T-helper 22 cell (primary cell): Measurements from ENCODE around the gene BRAT1.

ENCODE experiments used
- DNase-seq: peaks from one replicate; pipeline ENCODE4 v3.0.0-alpha.2; 2020; ENCODE audit warnings: low read depth

The BRAT1 gene

DNA sequence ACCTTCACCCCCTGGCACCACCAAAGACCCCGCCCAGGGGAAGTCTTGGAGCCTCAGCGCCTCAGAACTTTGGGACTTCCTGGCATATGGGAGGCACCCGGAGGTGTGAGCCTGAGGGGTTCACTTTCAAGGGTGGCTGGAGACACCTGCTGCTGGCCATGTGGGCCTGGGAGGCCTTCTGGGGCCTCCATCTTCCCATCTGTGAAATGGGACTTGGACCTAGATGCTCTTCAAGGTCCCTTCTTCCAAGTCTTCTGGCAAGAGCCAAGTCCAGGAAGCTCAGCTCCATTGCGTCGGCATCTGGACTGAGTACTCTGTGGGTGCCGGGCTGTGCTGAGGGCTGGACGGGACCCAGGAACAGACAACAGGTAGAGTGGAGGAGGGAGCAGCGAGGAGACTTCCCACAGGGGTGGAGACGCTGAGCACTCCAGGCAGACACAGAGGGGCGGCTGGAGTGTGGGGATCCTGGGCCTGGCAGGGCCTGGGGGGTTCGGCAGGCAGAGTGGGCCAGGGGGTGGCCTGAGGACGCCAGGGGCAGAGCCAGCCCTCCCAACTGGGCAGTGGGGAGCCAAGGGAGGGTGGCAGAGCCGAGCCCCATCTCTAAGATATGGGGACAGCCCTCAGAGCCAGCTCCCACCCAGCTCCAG lies 45.1 kb downstream of the BRAT1 start:
- DNase-seq: no peak

DNA sequence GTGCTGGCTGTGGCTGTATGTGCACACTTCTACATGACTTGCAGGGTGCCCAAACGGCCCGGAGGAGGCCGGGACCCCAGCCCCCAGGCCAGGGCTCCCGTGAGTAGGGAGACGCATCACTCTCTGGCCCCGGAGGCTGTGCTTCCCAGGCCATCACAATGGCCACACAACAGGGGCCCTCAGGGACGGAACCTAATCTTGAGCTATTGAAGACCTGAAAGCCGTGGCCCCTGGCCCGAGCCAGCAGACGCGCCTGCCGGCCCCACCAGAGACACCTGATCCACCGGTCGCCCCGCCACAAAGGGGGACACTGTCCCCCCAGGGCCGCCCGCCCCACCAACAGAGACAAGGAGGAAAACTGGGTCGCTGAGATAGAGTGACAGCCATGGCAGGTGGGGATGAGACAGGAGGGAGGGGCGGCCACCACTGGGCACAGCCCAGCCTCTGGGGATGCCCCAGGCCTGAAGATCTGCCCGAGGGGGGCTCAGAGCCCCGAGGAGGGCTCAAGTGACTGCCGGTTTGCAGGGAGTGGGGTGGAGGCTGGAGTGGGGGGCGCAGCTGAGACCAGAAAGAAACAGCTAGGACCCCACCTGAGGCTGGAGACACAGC lies 45.9 kb downstream of the BRAT1 start:
- no peak for DNase-seq

DNA sequence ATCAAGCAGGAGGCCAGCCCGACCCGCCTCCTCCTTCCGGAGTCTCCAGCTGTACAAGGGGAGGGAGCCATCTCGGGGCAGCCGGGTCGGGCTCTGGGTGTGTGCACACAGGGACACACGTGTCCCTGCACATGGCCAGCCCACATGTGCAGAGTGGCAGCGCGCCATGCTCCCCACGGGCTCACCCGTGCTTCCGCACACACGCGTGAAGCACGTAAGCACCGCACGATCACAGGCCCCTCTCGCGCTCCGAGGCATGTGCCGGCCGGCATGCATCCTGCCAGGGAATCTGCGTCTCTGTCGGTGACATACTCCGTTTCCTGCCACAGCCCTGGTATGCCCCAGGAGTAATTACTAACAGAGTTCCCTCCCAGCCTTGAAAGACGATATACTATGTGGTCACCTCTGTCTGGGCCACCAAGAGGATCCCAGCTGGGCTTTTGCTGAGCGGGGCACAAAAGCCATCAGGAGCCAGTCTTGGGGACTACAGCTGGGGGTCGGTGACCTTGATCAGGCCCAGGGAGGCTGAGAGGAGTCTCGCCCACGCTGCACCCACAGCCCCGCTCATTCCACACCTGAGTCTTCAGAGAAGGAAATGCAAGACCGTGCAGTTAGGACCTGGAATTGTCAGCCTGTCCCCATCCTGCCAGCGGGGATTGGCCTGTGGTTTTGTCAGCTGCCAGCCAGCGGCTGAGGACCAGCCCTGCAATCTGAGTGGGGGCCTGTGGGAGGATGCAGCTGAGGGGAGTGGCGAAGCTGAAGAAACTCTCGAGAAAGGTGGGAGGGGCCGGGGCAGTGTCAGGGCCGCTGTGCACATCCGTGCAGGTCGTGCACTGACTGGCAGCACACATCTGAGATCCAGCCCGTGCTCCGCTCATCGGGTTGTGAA lies 46.8 kb downstream of the BRAT1 start:
- peak; percentile 86 for DNase-seq

DNA sequence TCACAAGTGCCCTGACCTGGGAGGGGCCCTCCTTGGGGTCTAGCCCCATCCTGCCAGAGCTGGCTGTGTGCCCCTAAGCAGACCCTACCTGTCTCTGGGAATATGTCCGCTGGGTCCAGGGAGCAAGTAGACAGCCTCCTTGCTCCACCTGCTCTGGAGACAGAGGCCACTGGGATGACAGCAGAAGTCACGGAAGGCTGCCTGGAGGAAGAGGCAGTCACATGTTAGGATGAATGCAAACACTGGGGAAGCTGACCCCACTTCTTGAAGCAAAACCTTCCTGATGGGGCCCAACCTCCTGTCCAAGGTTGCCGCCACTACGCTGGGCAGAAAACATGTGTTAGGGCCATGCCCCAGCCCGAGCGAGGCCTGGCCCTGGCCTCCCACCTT lies 47.4 kb downstream of the BRAT1 start:
- DNase-seq: no peak

DNA sequence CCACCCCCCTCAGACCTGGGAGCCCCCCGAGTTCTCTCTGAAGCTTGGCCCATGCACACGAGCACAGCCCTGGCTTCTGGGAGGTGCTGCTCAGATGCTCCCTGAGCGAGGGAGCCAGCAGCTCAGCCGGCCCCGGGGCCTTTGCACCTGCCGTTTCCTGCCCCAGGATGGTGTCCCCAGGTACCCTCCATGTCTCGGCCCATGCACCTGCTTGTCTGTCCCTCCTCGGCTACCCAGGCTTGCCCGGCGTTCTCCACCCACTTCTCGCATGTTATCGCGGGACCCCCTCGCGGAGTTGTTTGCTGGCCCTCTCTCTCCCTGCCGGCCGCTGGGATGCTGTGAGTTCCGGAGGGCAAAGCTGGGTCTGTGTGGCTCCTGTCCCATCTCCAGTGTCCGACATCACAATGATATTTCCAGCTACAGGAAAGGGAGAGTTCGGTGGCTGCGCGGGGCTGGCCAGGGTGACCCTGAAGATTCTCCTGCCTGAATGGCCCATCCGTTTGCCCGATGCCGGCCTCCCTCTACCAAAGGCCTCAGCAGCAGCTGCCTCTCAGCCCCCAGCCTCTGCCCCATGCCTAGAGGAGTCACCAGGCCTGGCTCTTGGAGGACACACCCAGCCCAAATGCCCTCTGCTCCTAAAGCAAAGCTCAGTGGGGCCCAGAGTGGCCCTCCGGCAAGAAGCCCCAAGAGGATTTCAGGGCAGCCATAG lies 48.0 kb downstream of the BRAT1 start:
- no peak for DNase-seq

DNA sequence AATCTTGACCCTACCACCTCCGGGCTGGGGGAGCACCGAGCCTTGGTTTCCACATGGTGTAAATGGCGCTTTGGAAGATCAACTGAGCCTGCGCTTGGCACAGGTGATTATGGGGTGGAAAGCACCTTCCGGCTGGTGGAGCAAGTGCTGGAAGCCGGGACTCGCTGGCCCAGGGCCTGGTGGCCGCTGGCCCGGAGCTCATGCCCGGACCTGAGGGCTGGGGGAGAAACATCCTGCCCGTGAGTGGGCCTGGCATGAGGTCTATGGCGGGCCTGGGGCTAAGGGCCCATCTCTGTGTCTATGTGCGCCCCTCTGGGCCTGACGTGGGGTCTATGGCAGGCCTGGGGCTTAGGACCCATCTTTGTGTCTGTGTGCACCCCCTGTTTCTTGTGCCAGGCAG lies 49.9 kb downstream of the BRAT1 start:
- DNase-seq: no peak

DNA sequence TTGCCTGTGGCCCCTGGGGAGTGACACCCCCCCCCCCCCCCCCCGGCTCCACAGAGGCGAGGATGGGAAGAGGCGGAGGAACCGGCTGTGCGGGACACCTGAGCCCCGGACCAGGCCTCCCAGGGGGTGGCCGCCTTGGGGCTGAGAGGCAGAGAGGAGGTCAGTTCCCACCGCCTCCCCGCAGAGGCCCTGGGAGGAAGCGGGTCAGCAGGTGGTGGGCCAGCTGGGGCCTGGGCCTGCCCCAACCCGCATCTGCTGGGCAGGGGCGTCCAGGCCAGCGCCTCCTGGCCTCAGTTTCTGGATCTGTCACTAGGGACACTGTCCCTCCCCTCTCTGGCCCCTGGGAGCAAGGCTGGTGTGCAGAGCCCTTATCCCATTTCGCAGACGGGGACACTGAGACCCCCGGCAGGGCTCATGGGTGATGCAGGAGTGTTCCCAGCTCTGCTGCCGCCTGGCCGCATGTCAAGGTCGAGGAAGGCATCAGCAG lies 50.4 kb downstream of the BRAT1 start:
- DNase-seq: no peak

DNA sequence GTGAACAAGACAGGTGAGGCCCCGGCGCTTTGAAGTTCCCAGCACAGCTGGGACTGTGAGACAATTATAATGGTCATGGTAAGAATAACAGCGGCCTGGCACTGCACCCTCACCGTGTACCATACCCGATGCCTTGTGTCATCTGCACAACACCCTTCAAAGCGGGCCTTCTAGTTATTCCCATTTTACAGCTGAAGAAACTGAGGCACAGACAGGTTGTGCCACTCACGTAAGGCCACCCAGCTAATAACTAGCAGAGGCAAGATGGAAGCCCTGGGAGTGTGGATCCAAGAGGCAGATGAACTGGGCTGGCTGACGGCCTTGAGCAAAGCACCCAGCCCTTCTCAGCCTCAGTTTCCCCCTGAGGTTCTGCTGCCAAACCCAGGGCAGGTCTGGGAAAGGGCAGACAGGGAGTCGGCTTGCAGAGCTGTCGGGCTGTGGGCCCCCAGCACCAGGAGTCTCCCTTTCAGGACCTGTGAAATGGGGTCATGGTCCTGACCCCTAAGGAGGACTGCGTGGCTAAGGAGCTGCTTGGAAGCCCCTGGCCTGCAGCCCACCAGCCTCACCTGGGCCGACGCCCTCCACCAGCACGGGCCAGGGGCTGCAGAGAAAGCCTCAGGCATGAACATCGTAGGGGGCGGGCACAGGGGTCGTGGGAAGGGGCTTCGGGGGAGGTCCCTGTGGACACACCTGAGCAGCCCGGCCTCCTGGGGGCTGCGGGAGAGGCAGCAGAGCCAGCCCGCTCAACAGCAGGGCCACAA lies 51.0 kb downstream of the BRAT1 start:
- no peak for DNase-seq

DNA sequence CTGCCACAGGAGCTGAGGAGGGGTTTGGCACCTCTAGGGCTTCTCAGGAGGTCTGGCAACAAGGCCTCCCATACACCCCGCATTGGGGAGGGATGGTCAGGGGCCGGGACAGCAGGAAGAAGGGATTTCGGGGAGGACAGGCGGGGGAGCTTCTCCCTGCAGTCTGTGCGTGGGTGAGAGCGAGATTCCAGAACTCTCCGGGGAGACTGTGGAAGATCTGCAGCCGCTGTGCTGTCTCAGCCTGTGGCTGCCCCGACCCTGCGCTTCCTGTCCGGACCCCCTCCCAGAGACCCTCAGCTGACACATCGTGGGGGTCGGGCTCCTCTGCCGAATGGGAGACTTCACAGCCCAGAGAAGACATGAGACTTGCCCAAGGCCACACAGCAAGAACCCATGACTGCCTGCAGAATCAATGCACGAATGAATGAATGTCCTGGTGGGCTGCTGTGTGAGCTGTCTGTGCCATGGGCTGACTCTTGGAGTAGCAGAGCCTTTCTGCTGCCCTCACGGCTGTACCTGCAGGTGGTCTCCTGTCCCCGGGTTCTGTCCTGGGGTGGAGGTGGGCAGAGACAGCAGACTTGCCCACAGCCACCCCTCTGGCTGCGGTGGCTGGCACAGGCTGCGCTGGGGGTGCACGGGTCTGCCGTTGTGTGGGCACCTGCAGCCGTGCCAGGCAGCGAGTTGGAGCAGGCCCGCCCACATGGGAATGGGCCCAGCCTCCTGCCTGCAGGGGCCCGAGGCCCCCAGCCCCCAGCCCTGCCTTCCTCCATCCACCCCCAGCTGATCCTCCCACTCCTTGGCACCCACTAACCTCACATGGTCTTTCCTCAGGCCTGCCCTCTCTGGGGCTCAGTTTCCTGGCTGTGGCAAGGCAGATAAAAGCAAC lies 52.0 kb downstream of the BRAT1 start:
- no peak for DNase-seq

DNA sequence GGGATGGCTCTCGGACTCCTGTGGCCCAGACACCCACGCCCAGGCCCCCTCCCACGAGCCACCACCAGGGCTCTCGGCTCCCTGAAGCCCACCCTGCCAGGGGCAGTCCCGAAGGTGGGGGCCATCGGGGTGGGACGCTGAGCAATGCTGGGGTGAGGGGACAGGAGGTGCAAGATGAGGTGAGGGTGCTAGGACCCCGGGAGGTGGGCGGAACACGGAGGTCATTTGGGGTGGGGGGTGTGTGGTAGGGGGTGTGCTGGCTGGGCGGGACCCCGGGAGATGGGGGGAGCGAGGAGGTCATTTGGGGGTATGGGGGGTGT lies 52.7 kb downstream of the BRAT1 start:
- DNase-seq: no peak

DNA sequence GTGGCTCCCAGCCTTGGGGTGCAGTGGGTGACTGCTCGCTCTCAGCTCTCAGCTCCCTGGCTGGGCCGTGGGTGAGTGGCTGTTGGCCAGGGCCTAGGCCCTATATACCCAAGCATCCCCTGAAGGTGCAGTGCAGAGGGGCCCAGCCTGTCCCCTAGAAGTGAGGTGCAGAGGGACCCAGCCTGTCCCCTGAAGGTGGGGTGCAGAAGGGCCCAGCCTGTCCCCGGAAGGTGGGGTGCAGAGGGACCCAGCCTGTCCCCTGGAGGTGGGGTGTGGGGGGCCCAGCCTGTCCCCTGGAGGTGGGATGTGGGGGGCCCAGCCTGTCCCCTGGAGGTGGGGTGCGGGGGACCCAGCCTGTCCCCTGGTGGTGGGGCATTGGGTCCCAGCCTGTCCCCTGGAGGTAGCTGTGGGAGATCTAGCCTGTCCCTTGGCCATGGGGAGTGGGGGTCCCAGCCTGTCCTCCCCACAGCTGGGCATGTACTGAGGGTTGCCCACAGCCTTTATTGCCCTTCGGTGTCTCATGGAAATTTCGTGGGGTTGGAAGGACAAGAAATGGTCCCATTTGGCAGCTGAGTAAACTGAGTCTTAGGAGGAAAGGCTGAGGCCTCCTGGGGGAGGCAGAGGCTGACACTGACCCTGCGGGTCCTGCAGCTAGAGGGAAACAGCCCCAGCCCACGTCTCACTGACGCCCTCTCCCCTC lies 53.2 kb downstream of the BRAT1 start:
- DNase-seq: no peak

DNA sequence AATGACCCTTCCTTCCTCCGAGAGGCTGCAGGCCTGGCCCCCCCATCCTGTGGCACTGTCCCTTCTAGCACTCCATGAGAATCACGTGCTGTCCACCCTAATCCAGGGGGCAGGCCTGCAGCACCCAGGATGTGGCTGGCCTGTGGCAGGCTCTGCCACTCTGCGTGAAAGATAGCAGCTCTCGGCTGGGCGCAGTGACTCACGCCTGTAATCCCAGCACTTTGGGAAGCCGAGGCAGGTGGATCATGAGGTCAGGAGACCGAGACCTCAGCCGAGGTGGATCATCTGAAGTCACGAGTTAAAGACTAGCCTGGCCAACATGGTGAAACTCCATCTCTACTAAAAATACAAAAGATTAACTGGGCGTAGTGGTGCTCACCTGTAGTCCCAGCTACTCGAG lies 54.6 kb downstream of the BRAT1 start:
- no peak for DNase-seq

DNA sequence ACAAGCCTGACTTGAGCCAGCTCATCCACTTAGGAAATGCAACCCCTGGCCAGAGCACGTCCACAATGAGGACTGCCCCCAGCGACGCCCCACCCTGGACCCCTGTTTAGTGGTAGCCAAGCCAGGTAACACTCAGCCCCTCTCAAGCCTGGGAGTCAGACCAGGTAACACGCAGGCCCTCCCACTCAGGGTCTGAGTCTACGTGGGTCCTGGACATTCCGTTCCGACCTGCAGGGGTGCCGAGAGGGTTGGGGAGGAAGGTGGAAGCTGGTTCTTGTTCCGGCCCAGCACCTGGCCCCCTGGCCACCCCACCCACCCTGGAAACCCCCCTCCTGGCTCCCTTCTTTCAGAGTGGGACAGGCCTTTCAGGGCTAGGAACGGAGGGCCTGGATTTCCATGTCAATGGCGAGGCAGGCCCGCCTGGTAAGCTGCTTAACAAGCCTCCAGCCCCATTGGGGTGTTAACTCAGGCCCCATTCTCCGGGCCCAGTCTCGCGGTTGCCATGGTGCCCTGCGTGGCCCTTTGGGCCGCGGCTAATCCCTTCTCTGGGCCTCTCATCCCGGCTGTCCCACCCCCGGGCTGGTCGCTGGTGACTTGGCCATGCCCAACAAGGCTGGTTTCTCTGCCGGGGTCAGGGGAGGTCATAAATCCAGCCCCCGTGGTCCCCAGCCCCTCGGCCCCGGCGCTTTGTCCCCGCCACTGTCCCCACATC lies 55.4 kb downstream of the BRAT1 start:
- DNase-seq: no peak

DNA sequence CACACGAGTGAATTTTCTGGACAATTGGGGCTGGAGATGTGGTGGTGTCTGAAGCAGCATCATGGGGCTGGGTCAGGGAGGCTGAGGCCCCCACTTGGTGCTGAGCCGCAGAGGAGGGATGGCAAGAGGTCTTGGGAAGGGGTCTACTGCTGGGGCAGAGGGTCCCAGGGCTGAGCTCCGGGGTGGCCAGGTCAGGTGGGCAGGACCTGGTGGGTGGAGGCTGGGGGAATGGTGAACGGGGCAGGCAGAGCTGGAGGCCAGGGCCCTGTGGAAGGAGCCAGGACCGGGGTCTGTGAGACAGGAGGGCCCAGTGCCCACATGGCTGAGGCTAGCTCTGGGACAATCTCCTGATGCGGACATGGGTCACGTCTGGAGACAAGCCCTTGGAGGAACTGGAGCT lies 56.1 kb downstream of the BRAT1 start:
- no peak for DNase-seq

DNA sequence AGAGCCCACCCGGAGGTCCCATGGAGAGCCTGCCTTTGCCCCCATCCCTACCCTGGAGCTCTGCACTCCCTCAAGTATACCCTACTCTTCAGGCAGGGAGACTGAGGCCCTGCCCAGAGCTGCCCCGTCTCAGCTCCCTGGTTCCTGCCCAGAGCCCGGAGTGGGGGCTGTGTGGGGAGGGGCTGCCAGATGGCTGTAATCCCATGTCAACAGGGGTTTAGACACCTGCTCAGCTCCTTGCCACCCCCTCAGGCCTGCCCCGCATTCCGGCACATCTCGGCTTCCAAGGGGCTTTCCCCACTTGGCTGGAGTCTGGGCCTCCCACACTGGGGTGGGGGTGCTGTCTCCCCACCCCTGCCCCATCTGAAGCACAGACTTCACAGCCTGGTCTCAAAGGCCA lies 56.6 kb downstream of the BRAT1 start:
- no peak for DNase-seq

DNA sequence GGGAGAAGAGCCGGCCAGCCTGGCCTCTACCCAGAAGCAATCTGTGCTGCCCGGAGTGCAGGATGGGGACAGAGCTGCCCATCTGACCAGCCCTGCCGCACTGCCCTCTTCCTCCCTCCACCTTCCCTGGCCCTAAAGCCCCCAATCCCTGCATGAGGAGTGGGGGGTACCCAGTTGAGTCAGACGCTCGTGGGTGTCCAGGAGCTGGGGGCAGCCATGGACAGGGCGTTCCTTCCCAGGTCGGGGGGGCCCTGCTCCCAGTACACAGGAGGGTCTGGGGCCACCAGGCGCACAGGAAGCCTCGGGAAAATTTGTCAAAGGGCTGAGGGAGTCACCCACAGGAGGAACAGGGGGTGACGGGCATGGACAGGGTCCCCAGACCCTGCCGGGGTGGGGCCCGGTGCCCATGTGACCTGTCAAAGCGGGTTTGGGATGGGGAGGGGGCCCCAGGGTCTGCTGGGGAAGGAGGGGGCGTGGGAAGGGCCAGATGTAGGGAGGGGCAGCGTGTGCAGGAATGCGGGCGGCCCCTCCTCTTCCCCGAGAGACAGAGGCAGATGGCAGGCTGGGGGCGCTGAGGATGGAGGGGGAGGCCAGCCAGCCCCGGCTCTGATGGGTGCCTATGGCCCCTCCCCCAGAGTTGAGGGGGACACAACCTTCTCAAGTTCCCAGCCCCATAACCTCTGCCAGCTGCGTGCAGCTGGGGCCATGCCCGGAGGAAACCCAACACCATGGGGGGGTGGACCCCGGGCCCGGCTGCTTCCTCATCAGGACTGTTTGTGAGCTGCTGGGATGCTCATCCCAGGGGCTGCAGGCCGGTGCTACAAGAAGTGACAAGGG lies 57.6 kb downstream of the BRAT1 start:
- no peak for DNase-seq

DNA sequence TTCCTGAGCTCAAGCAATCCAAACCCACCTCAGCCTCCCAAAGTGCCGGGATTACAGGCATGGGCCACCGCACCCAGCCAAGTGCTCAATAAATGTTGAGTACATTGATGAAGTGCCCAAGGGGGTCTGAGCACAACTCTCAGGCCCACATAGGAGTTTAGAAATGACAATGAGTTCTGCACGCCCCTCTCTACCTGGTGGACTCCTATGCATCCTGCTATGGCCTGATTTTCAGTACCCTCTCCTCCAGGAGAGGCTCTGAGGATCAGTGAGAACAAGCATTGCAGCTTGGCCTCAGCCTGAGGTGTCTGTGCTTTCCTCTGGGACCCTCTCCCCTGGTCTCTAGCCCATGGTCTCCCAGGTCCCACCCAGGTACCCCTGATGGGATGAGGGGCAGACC lies 58.3 kb downstream of the BRAT1 start:
- no peak for DNase-seq

DNA sequence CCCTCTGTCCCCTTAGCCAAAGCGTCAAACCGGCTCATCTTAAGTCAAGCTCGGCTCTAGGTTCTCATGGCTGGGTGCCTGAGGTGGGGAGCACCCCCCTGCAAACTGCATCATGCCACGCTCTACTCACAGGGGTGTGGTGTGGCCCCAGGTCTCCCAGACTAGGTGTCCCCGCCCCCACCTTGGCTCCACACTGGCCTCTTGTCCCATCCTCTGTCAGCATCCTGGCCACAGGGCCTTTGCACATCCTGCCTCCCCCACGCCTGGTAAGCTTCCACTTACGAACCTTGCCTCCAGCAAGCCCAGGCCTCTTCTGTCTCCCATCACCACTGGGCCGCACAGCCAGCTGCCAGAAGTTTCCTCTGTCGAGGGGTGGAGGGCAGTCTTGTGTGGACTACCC lies 58.9 kb downstream of the BRAT1 start:
- no peak for DNase-seq
